OCI-LY7 (cell line): ENCODE measurements around the gene PDSS1. TPM values are rescaled to one million over a fixed set of nuclear protein-coding genes. Genes with fewer than 3 reads are reported as not detected.

Source experiments
- BruUV-seq: library from RNA; stranded (reverse); fragments of 400-500 nt; replicated peaks from 2 replicates; lab custom pipeline; 2021; lab: Mats Ljungman, UMichigan
- CTCF ChIA-PET: fragments of 300-600 bp; sonication (Branson Sonifier 250); formaldehyde crosslinking; loops from one replicate; lab custom pipeline; 2022; ENCODE audit warnings: antibody characterized with exemption; ENCODE audit not compliant: unreplicated experiment; lab: Charles Lee
- POLR2A ChIA-PET: fragments of 300-600 bp; sonication (Branson Sonifier 250); formaldehyde crosslinking; loops from one replicate; lab custom pipeline; 2022; ENCODE audit warnings: antibody characterized with exemption; lab: Charles Lee
- DNase-seq: peaks from one replicate; pipeline ENCODE4 v3.0.0-alpha.2; 2015; ENCODE audit warnings: low spot score
- H2AFZ ChIP-seq: fragments of 200-600 bp; sonication (generic), shearing (Covaris generic); 2 replicates; pipeline ENCODE4 v1.6.1; 2014; ENCODE audit warnings: mild to moderate bottlenecking, antibody characterized with exemption, low read length, moderate library complexity
- H3K27ac ChIP-seq: fragments of 200-600 bp; sonication (generic); 2 replicates; pipeline ENCODE4 v1.5.1; 2014; ENCODE audit warnings: mixed run types, low read depth, mild to moderate bottlenecking, moderate library complexity, low read length, inconsistent platforms; ENCODE audit not compliant: poor library complexity, severe bottlenecking
- H3K36me3 ChIP-seq: fragments of 200-600 bp; sonication (generic); 2 replicates; pipeline ENCODE4 v1.6.1; 2014; ENCODE audit warnings: mild to moderate bottlenecking, antibody characterized with exemption, low read length, moderate library complexity, mixed read lengths; ENCODE audit not compliant: insufficient read depth
- H3K4me1 ChIP-seq: fragments of 200-600 bp; sonication (generic); 2 replicates; pipeline ENCODE4 v1.5.1; 2014; ENCODE audit warnings: mild to moderate bottlenecking, low read length; ENCODE audit not compliant: insufficient read depth, poor library complexity, severe bottlenecking
- H3K4me2 ChIP-seq: fragments of 200-600 bp; sonication (generic); 2 replicates; pipeline ENCODE4 v1.6.1; 2014; ENCODE audit warnings: mild to moderate bottlenecking, low read length
- H3K4me3 ChIP-seq: fragments of 200-600 bp; sonication (generic); 2 replicates; pipeline ENCODE4 v1.5.1; 2014; ENCODE audit warnings: mild to moderate bottlenecking, low read depth, low read length; ENCODE audit not compliant: poor library complexity, severe bottlenecking
- H3K79me2 ChIP-seq: fragments of 200-600 bp; sonication (generic); 2 replicates; pipeline ENCODE4 v1.6.1; 2016; ENCODE audit warnings: low read depth, mild to moderate bottlenecking, low read length, moderate library complexity, mixed read lengths; ENCODE audit not compliant: insufficient read depth
- H3K9me2 ChIP-seq: fragments of 200-600 bp; sonication (generic); 2 replicates; pipeline ENCODE4 v1.6.1; 2016; ENCODE audit warnings: mild to moderate bottlenecking, low read length, mixed read lengths; ENCODE audit not compliant: insufficient read depth
- H3K9me3 ChIP-seq: fragments of 200-600 bp; sonication (generic); 2 replicates; pipeline ENCODE4 v1.6.1; 2014; ENCODE audit warnings: mild to moderate bottlenecking, mixed run types, low read length, mixed read lengths
- H4K20me1 ChIP-seq: fragments of 200-600 bp; sonication (generic); 2 replicates; pipeline ENCODE4 v1.6.1; 2014; ENCODE audit warnings: mild to moderate bottlenecking, antibody characterized with exemption, low read length, moderate library complexity, mixed read lengths; ENCODE audit not compliant: insufficient read depth
- EZH2phosphoT487 ChIP-seq: fragments of 200-600 bp; sonication (generic); IDR thresholded peaks from 2 replicates; pipeline ENCODE4 v1.6.1; 2018; ENCODE audit warnings: low read depth, borderline replicate concordance, mild to moderate bottlenecking, mixed run types, antibody characterized with exemption, low read length, moderate library complexity, mixed read lengths
- intact Hi-C: fragments of 100-400 bp; cut with micrococcal nuclease; formaldehyde crosslinking; loops from one replicate; pipeline ENCODE4 v1.10.0; 2022; ENCODE audit not compliant: unreplicated experiment
- total RNA-seq, 2 experiments: library from RNA; depleted of rRNA in 1 of 2; stranded (reverse); fragments of >200 nt in 1 of 2; shearing (Covaris generic) in 1 of 2; gene quantifications; 2 replicates each; pipeline ENCODE4 v1.2.3, GENCODE V29; 2014 to 2022
- TF ChIP-seq, protein P1 (sequence below): fragments of 200-600 bp; sonication (generic); conservative IDR thresholded peaks from 2 replicates; pipeline ENCODE4 v1.5.1; 2014; ENCODE audit warnings: mild to moderate bottlenecking, antibody characterized with exemption, low read length, moderate library complexity, mixed read lengths

The PDSS1 gene
- total RNA-seq, 2 experiments from 2014 or later, result 16.9 to 20.4 TPM

DNA sequence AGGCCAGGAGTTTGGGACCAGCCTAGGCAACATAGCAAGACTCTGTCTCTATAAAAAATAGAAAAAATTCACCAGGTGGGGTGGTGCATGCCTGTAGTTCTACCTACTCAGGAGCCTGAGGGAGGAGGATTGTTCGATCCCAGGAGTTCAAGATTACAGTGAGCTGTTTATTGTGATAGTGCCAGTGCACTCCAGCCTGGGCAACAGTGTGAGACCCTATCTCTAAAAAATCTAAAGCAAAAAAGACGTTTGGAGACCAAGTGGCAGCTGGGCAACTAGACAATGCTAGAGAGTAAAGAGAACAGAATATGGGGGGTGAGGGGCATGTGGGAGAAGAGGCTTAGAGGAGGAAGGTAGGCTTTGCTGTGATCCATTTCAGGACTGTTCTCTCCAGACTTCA, 1.4 kb downstream of the PDSS1 start:
- BruUV-seq, result no TSS peak
- H2AFZ ChIP-seq, result no peak overlapping the region
- ChIA-PET POLR2A (interaction anchor here (1.4 kb wide), 1 partner anchor 183 kb away, joined by 4 read pairs; no protein-coding TSS in a partner anchor), CTCF (no interaction called here)
- intact Hi-C loops, result loop anchor here (10.0 kb wide), 1 partner anchor 456 kb away; the partner anchor contains the start of genes MASTL and YME1L1
- TF ChIP-seq EZH2phosphoT487, result no peak
- peak overlapping the region; percentile 82 for H3K4me2 ChIP-seq
- H3K79me2 ChIP-seq, result peaks cover 56% of the 10 kb centered on the region
- DNase-seq, result no peak
- H3K27ac ChIP-seq, result peak overlapping the region; percentile 79
- H3K9me2 ChIP-seq, result no peaks in the 10 kb centered on the region
- no peaks in the 10 kb centered on the region for H4K20me1 ChIP-seq
- H3K4me1 ChIP-seq, result peaks cover 14% of the 10 kb centered on the region
- no peaks in the 10 kb centered on the region for H3K9me3 ChIP-seq
- peaks cover 43% of the 10 kb centered on the region for H3K36me3 ChIP-seq
- peak overlapping the region; percentile 78 for H3K4me3 ChIP-seq

DNA sequence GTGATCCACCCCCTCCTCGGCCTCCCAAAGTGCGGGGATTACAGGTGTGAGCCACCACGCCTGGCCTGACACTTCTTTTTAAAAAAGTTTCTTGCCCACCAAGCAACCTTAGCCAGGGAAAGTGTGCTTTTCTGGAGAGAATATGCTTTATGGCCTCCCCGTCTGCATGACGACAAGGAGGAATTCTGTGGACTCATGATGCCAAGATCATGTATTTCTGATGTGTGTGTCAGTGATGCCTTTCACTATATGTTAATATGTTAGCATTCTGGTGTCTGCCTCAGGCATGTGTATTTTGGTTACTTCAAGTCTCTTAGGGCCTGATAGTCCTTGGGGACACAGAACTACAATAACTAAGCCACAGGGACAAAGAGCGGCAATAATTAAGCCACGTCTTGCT, 2.1 kb downstream of the PDSS1 start:
- H3K4me2 ChIP-seq, result no peak overlapping the region
- CTCF ChIA-PET, result no interaction called here

DNA sequence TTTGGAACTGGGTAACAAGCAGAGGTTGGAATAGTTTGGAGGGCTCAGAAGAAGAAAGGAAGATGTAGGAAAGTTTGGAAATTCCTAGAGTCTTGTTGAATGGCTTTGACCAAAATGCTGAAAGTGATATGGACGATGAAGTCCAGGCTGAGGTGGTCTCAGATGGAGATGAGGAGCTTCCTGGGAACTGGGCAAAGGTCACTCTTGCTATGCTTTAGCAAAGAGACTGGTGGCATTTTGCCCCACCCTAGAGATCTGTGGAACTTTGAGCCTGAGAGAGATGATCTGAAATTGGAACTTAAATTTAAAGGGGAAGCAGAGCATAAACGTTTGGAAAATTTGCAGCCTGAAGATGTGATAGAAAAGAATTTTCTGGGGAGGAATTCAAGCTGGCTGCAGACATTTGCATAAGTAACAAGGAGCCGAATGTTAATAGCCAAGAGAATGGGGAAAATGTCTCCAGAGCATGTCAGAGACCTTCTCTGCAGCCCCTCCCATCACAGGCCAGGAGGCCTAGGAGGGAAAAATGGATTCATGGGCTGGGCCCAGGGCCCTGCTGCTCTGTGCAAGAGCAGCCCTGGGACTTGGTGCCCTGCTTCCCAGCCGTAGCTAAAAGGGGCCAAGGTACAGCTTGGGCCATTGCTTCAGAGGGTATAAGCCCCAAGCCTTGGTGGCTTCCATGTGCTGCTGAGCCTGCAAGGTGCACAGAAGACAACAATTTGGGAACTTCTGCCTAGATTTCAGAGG, 3.6 kb downstream of the PDSS1 start:
- Histone ChIP-seq H3K9me2 (no peaks in the 10 kb centered on the region), H3K9me3 (no peaks in the 10 kb centered on the region), H3K36me3 (peaks cover 58% of the 10 kb centered on the region), H4K20me1 (no peaks in the 10 kb centered on the region), H3K4me2 (no peak overlapping the region), H3K27ac (no peak overlapping the region), H3K79me2 (peaks cover 56% of the 10 kb centered on the region), H3K4me3 (no peak overlapping the region), H3K4me1 (peaks cover 14% of the 10 kb centered on the region), H2AFZ (no peak overlapping the region)
- intact Hi-C loops, result no loop called here
- ChIA-PET POLR2A (interaction anchor here (1.0 kb wide), 1 partner anchor 23 kb away, joined by 3 read pairs; no protein-coding TSS in a partner anchor), CTCF (no interaction called here)
- TF ChIP-seq, protein P1, sequence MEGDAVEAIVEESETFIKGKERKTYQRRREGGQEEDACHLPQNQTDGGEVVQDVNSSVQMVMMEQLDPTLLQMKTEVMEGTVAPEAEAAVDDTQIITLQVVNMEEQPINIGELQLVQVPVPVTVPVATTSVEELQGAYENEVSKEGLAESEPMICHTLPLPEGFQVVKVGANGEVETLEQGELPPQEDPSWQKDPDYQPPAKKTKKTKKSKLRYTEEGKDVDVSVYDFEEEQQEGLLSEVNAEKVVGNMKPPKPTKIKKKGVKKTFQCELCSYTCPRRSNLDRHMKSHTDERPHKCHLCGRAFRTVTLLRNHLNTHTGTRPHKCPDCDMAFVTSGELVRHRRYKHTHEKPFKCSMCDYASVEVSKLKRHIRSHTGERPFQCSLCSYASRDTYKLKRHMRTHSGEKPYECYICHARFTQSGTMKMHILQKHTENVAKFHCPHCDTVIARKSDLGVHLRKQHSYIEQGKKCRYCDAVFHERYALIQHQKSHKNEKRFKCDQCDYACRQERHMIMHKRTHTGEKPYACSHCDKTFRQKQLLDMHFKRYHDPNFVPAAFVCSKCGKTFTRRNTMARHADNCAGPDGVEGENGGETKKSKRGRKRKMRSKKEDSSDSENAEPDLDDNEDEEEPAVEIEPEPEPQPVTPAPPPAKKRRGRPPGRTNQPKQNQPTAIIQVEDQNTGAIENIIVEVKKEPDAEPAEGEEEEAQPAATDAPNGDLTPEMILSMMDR, result no peak
- TF ChIP-seq EZH2phosphoT487, result no peak
- DNase-seq, result no peak
- BruUV-seq, result TSS peak; percentile 11

More for the DNA sequence above, 2.1 kb downstream of the PDSS1 start:
- DNase-seq, result no peak
- H4K20me1 ChIP-seq, result no peaks in the 10 kb centered on the region
- peaks cover 14% of the 10 kb centered on the region for H3K4me1 ChIP-seq
- H3K36me3 ChIP-seq, result peaks cover 45% of the 10 kb centered on the region
- peak overlapping the region; percentile 12 for H3K4me3 ChIP-seq
- intact Hi-C loops, result loop anchor here (10.0 kb wide), 1 partner anchor 455 kb away; the partner anchor contains the start of genes MASTL and YME1L1
- TF ChIP-seq, protein P1, result no peak
- no peak for TF ChIP-seq EZH2phosphoT487
- H3K9me3 ChIP-seq, result no peaks in the 10 kb centered on the region
- H3K79me2 ChIP-seq, result peaks cover 56% of the 10 kb centered on the region
- H2AFZ ChIP-seq, result no peak overlapping the region
- BruUV-seq, result no TSS peak
- POLR2A ChIA-PET, result interaction anchor here (0.7 kb wide), 2 partner anchors 220 to 544 kb away, joined by 4 read pairs; no protein-coding TSS in a partner anchor
- no peaks in the 10 kb centered on the region for H3K9me2 ChIP-seq
- no peak overlapping the region for H3K27ac ChIP-seq
